GM10248 (cell line): ENCODE data around the gene EEFSEC.

Source experiments
- CTCF ChIA-PET: fragments of 300-600 bp; sonication (Branson Sonifier 250); formaldehyde crosslinking; extraction: SDS; loops from one replicate; lab custom pipeline; 2021; ENCODE audit warnings: antibody characterized with exemption; lab: Yijun Ruan, JAX
- POLR2A ChIA-PET: fragments of 350-650 bp; sonication (Branson Sonifier 250); formaldehyde crosslinking; extraction: SDS; loops from one replicate; lab custom pipeline; 2020; ENCODE audit warnings: antibody characterized with exemption; lab: Yijun Ruan, JAX
- DNase-seq: peaks from one replicate; pipeline ENCODE4 v3.0.0; 2012; ENCODE audit errors: extremely low spot score
- CTCF ChIP-seq: IDR thresholded peaks from 2 replicates; pipeline ENCODE4 v1.5.1; 2012; ENCODE audit warnings: mild to moderate bottlenecking, low read depth; ENCODE audit errors: extremely low read depth, missing control alignments, control extremely low read depth

Gene EEFSEC

GRCh38 chr3:128188326-128188725 is 35.0 kb downstream of the EEFSEC start:
- no peak for TF ChIP-seq CTCF
- ChIA-PET POLR2A (no interaction called here), CTCF (interaction anchor here (1.3 kb wide), 1 partner anchor 11 kb away, joined by 4 read pairs; no protein-coding TSS in a partner anchor)
- DNase-seq: no peak

GRCh38 chr3:128188956-128189355 is 35.7 kb downstream of the EEFSEC start:
- POLR2A ChIA-PET: no interaction called here
- CTCF ChIA-PET: interaction anchor here (1.3 kb wide), 1 partner anchor 12 kb away, joined by 4 read pairs; no protein-coding TSS in a partner anchor

GRCh38 chr3:128190501-128190900 is 37.2 kb downstream of the EEFSEC start:
- no peak for DNase-seq
- ChIA-PET CTCF (interaction anchor here (1.8 kb wide), 1 partner anchor 14 kb away, joined by 4 read pairs; no protein-coding TSS in a partner anchor), POLR2A (no interaction called here)
- no peak for TF ChIP-seq CTCF

More at GRCh38 chr3:128188956-128189355, 35.7 kb downstream of the EEFSEC start:
- TF ChIP-seq CTCF: no peak
- no peak for DNase-seq

- no peak for DNase-seq
- POLR2A ChIA-PET: no interaction called here
- no peak for TF ChIP-seq CTCF
- CTCF ChIA-PET: no interaction called here
Observed at GRCh38 chr3:128192131-128192530, 38.9 kb downstream of the EEFSEC start.

- ChIA-PET CTCF (no interaction called here), POLR2A (no interaction called here)
- no peak for DNase-seq
- no peak for TF ChIP-seq CTCF
Observed at GRCh38 chr3:128193168-128193567, 39.9 kb downstream of the EEFSEC start.

- ChIA-PET POLR2A (interaction anchor here (0.6 kb wide), 1 partner anchor 17 kb away, joined by 3 read pairs; no protein-coding TSS in a partner anchor), CTCF (interaction anchor here (1.2 to 1.3 kb wide), 2 partner anchors 9 to 33 kb away, joined by 3 to 4 read pairs; no protein-coding TSS in a partner anchor)
- no peak for TF ChIP-seq CTCF
- DNase-seq: no peak
Observed at GRCh38 chr3:128194843-128195242, 41.6 kb downstream of the EEFSEC start.

GRCh38 chr3:128195369-128195768 is 42.1 kb downstream of the EEFSEC start:
- no peak for DNase-seq
- TF ChIP-seq CTCF: no peak
- CTCF ChIA-PET: interaction anchor here (1.3 kb wide), 1 partner anchor 9 kb away, joined by 3 read pairs; no protein-coding TSS in a partner anchor
- POLR2A ChIA-PET: interaction anchor here (0.6 kb wide), 1 partner anchor 18 kb away, joined by 3 read pairs; no protein-coding TSS in a partner anchor
